Loucy (cell line): ENCODE results near the gene GNRH2.
A peak's percentile ranks its signal among the peaks of the same experiment; 100 is the strongest.
"Not testable (repeated sequence)": the region's sequence is repeated elsewhere in the genome, so short reads cannot be mapped to it uniquely, and the experiment has no call there.

ENCODE experiments used
- H2AFZ ChIP-seq: fragments of 200-600 bp; sonication (generic); 2 replicates; pipeline ENCODE4 v1.6.0; 2016; ENCODE audit warnings: antibody characterized with exemption, mild to moderate bottlenecking, low read length, moderate library complexity
- H3F3A ChIP-seq: fragments of 200-600 bp; 2 replicates; pipeline ENCODE4 v1.6.0; 2016; ENCODE audit warnings: antibody characterized with exemption, low read depth, mild to moderate bottlenecking
- H3K27me3 ChIP-seq: fragments of 200-600 bp; sonication (generic); 2 replicates; pipeline ENCODE4 v1.6.1; 2014; ENCODE audit warnings: low read length, mild to moderate bottlenecking; ENCODE audit not compliant: insufficient read depth, poor library complexity, severe bottlenecking
- H3K36me3 ChIP-seq: fragments of 200-600 bp; sonication (generic); 2 replicates; pipeline ENCODE4 v1.6.1; 2016; ENCODE audit warnings: low read length; ENCODE audit not compliant: insufficient read depth
- H3K4me1 ChIP-seq: fragments of 200-600 bp; sonication (generic); 2 replicates; pipeline ENCODE4 v1.5.1; 2014; ENCODE audit warnings: low read length, mild to moderate bottlenecking; ENCODE audit not compliant: insufficient read depth, poor library complexity, severe bottlenecking
- H3K4me2 ChIP-seq: fragments of 200-600 bp; sonication (generic); 2 replicates; pipeline ENCODE4 v1.6.0; 2014; ENCODE audit warnings: antibody characterized with exemption, low read length, low read depth, mild to moderate bottlenecking; ENCODE audit not compliant: poor library complexity, severe bottlenecking
- H3K4me3 ChIP-seq: fragments of 200-600 bp; sonication (generic); 2 replicates; pipeline ENCODE4 v1.5.1; 2014; ENCODE audit warnings: low read length, mild to moderate bottlenecking, mixed read lengths; ENCODE audit not compliant: poor library complexity, severe bottlenecking
- H3K79me2 ChIP-seq: fragments of 200-600 bp; sonication (generic); 2 replicates; pipeline ENCODE4 v1.6.1; 2014; ENCODE audit warnings: low read length; ENCODE audit not compliant: insufficient read depth
- H3K9ac ChIP-seq: fragments of 200-600 bp; sonication (generic); 2 replicates; pipeline ENCODE4 v1.6.0; 2014; ENCODE audit warnings: mild to moderate bottlenecking, low read depth, low read length, moderate library complexity; ENCODE audit not compliant: poor library complexity, severe bottlenecking
- H3K9me2 ChIP-seq: fragments of 200-600 bp; sonication (generic); replicated peaks from 2 replicates; pipeline ENCODE4 v1.6.1; 2016; ENCODE audit warnings: low read depth, low read length, mixed read lengths
- H3K9me3 ChIP-seq: fragments of 200-600 bp; sonication (generic); 2 replicates; pipeline ENCODE4 v1.6.1; 2014; ENCODE audit warnings: mild to moderate bottlenecking, antibody characterized with exemption, low read length, low read depth; ENCODE audit not compliant: insufficient read depth
- H4K20me1 ChIP-seq: fragments of 200-600 bp; sonication (generic); 2 replicates; pipeline ENCODE4 v1.6.0; 2014; ENCODE audit warnings: antibody characterized with exemption, low read length, mild to moderate bottlenecking; ENCODE audit not compliant: insufficient read depth, poor library complexity, severe bottlenecking
- EZH2phosphoT487 ChIP-seq: fragments of 200-600 bp; IDR thresholded peaks from 2 replicates; pipeline ENCODE4 v1.6.1; 2018; ENCODE audit warnings: antibody characterized with exemption, mild to moderate bottlenecking, moderate library complexity, borderline replicate concordance
- TF ChIP-seq, protein P1 (sequence below): fragments of 200-600 bp; sonication (generic); conservative IDR thresholded peaks from 2 replicates; pipeline ENCODE4 v1.5.1; 2014; ENCODE audit warnings: mild to moderate bottlenecking, antibody characterized with exemption, low read length

The GNRH2 gene

DNA sequence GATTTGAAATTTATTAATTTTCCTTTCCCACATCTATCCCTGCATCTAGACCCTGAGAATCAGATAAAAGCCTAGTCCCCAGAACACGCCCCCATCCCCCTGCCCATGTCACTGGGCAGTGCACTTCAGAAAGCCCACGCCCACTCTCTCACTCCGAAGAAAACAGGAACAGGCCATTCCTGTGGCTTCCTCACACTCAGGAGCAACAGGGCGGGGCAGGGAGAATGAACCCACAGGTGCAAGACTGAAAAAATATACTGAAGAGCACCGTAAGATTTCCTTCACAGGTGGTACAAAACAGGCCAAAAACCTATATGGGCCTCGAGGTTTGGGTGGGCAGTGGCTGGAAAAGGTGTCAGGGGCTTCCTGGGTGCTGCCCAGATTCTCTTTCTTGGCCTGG is 31.4 kb downstream of the GNRH2 start:
- no peaks in the 10 kb centered on the region for H3K9me2 ChIP-seq
- no peaks in the 10 kb centered on the region for H3K36me3 ChIP-seq
- TF ChIP-seq, protein P1, sequence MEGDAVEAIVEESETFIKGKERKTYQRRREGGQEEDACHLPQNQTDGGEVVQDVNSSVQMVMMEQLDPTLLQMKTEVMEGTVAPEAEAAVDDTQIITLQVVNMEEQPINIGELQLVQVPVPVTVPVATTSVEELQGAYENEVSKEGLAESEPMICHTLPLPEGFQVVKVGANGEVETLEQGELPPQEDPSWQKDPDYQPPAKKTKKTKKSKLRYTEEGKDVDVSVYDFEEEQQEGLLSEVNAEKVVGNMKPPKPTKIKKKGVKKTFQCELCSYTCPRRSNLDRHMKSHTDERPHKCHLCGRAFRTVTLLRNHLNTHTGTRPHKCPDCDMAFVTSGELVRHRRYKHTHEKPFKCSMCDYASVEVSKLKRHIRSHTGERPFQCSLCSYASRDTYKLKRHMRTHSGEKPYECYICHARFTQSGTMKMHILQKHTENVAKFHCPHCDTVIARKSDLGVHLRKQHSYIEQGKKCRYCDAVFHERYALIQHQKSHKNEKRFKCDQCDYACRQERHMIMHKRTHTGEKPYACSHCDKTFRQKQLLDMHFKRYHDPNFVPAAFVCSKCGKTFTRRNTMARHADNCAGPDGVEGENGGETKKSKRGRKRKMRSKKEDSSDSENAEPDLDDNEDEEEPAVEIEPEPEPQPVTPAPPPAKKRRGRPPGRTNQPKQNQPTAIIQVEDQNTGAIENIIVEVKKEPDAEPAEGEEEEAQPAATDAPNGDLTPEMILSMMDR: no peak
- TF ChIP-seq EZH2phosphoT487: no peak
- no peaks in the 10 kb centered on the region for H3K9me3 ChIP-seq
- no peak overlapping the region for H3K9ac ChIP-seq
- H3K79me2 ChIP-seq: peaks cover 16% of the 10 kb centered on the region; the same call in 1 of the 2 replicates
- no peaks in the 10 kb centered on the region for H4K20me1 ChIP-seq
- H3K4me3 ChIP-seq: no peak overlapping the region
- H3K4me1 ChIP-seq: peaks cover 20% of the 10 kb centered on the region
- H3F3A ChIP-seq: no peaks in the 10 kb centered on the region
- H3K27me3 ChIP-seq: no peaks in the 10 kb centered on the region
- no peak overlapping the region for H3K4me2 ChIP-seq
- H2AFZ ChIP-seq: no peak overlapping the region

DNA sequence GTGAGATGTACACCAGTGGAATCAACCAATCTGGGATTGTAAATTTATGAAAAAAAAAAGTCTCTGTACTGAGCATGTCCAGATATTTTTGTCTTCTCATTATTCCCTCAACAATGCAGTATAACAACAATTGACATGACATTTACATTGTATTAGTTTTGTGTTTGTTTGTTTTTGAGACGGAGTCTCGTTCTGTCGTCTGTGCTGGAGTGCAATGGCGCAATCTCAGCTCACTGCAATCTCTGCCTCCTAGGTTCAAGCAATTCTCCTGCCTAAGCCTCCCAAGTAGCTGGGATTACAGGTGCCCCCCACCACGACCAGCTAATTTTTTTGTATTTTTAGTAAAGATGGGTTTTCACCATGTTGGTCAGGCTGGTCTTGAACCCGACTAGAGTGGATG is 31.9 kb downstream of the GNRH2 start:
- H2AFZ ChIP-seq, H3K4me2 ChIP-seq, H4K20me1 ChIP-seq, H3K9me2 ChIP-seq, H3K9me3 ChIP-seq, H3K4me3 ChIP-seq, H3K36me3 ChIP-seq, H3K9ac ChIP-seq, H3K27me3 ChIP-seq, H3F3A ChIP-seq: not testable (repeated sequence)
- Histone ChIP-seq H3K79me2 (peaks cover 16% of the 10 kb centered on the region; the same call in 1 of the 2 replicates), H3K4me1 (peaks cover 20% of the 10 kb centered on the region)

DNA sequence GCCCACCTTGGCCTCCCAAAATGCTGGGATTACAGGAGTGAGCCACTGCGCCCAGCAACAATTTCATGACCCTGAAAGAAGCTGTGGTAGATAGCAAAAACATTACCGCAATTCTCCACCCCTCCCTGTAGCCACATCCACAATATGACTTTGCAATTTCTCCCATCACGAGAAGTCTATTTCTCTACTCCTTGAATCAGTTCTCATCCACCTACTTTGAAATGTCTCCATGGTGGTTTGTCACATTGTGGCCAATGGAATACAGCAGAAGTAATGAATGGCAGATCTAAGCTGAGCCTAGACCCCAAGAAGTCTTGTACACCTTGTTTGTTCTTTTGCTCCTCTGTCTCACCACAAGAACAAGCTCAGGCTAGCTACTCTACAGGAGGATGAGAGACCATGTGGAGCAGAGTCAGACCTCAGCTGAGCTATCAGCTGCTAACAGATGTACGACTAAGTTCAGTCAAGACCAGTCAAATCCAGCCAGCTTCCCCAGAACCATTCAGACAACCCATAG is 34.3 kb downstream of the GNRH2 start:
- no peak overlapping the region for H3K4me2 ChIP-seq
- no peak overlapping the region for H3K4me3 ChIP-seq

More for the DNA sequence above, 34.3 kb downstream of the GNRH2 start:
- Histone ChIP-seq H3K9ac (no peak overlapping the region), H3K9me3 (no peaks in the 10 kb centered on the region), H3K36me3 (no peaks in the 10 kb centered on the region), H3K27me3 (no peaks in the 10 kb centered on the region), H3K79me2 (no peaks in the 10 kb centered on the region), H3K4me1 (peaks cover 10% of the 10 kb centered on the region), H3K9me2 (no peaks in the 10 kb centered on the region), H2AFZ (peak overlapping the region; percentile 5; the same call in 1 of the 2 replicates), H3F3A (no peaks in the 10 kb centered on the region), H4K20me1 (no peaks in the 10 kb centered on the region)
- TF ChIP-seq, protein P1: no peak
- TF ChIP-seq EZH2phosphoT487: no peak
